KMS-11 (cell line): ENCODE results near the gene ERC2.

Experiments used
- H2AFZ ChIP-seq: fragments of 200-600 bp; sonication (generic); 2 replicates; pipeline ENCODE4 v1.6.1; 2016; ENCODE audit warnings: antibody characterized with exemption, mixed run types, low read depth
- H3K27ac ChIP-seq: fragments of 200-600 bp; sonication (generic); 2 replicates; pipeline ENCODE4 v1.6.1; 2016; ENCODE audit warnings: mild to moderate bottlenecking, mixed run types
- H3K27me3 ChIP-seq: fragments of 200-600 bp; sonication (generic); 2 replicates; pipeline ENCODE4 v1.6.1; 2017; ENCODE audit warnings: mild to moderate bottlenecking, low read depth, mixed run types, moderate library complexity; ENCODE audit not compliant: insufficient read depth
- H3K36me3 ChIP-seq: fragments of 200-600 bp; sonication (generic); 2 replicates; pipeline ENCODE4 v1.6.1; 2017; ENCODE audit warnings: mild to moderate bottlenecking, mixed run types; ENCODE audit not compliant: insufficient read depth
- H3K4me1 ChIP-seq: fragments of 200-600 bp; sonication (generic); 2 replicates; pipeline ENCODE4 v1.6.1; 2016; ENCODE audit warnings: mild to moderate bottlenecking, low read depth, mixed run types; ENCODE audit not compliant: poor library complexity, severe bottlenecking
- H3K4me2 ChIP-seq: fragments of 200-600 bp; sonication (generic); 2 replicates; pipeline ENCODE4 v1.7.0; 2016; ENCODE audit warnings: mild to moderate bottlenecking, mixed run types
- H3K4me3 ChIP-seq: fragments of 200-600 bp; sonication (generic); IDR thresholded peaks from 2 replicates; pipeline ENCODE4 v1.6.1; 2017; ENCODE audit warnings: low read depth, low read length, mixed read lengths; ENCODE audit not compliant: insufficient read depth
- H3K79me2 ChIP-seq: fragments of 200-600 bp; sonication (generic); 2 replicates; pipeline ENCODE4 v1.6.1; 2016; ENCODE audit warnings: low read depth, mixed run types; ENCODE audit not compliant: insufficient read depth
- H3K9ac ChIP-seq: fragments of 200-600 bp; sonication (generic); 2 replicates; pipeline ENCODE4 v1.6.1; 2016; ENCODE audit warnings: mild to moderate bottlenecking, mixed run types
- H4K20me1 ChIP-seq: fragments of 200-600 bp; sonication (generic); 2 replicates; pipeline ENCODE4 v1.6.1; 2016; ENCODE audit warnings: mild to moderate bottlenecking, mixed run types; ENCODE audit not compliant: insufficient read depth
- CTCF ChIP-seq: fragments of 200-600 bp; sonication (generic); conservative IDR thresholded peaks from 2 replicates; pipeline ENCODE4 v1.6.1; 2017; ENCODE audit warnings: low read depth, mild to moderate bottlenecking, antibody characterized with exemption, low read length, moderate library complexity, mixed read lengths

The ERC2 gene

GRCh38 chr3:55534876-55535275 lies 933.4 kb downstream of the ERC2 start:
- H3K27ac ChIP-seq = no peak overlapping the region
- no peak overlapping the region for H2AFZ ChIP-seq
- TF ChIP-seq CTCF = no peak
- no peaks in the 10 kb centered on the region for H3K36me3 ChIP-seq
- no peak overlapping the region for H3K9ac ChIP-seq
- no peak overlapping the region for H3K4me3 ChIP-seq
- H3K79me2 ChIP-seq = no peaks in the 10 kb centered on the region
- no peak overlapping the region for H3K4me2 ChIP-seq
- no peaks in the 10 kb centered on the region for H4K20me1 ChIP-seq
- H3K27me3 ChIP-seq = no peaks in the 10 kb centered on the region
- H3K4me1 ChIP-seq = no peaks in the 10 kb centered on the region

GRCh38 chr3:55532806-55533205 lies 935.5 kb downstream of the ERC2 start:
- no peak for TF ChIP-seq CTCF
- no peak overlapping the region for H3K4me3 ChIP-seq
- no peak overlapping the region for H2AFZ ChIP-seq
- no peaks in the 10 kb centered on the region for H3K4me1 ChIP-seq
- H4K20me1 ChIP-seq = no peaks in the 10 kb centered on the region
- no peak overlapping the region for H3K4me2 ChIP-seq
- no peaks in the 10 kb centered on the region for H3K27me3 ChIP-seq
- H3K9ac ChIP-seq = no peak overlapping the region
- no peaks in the 10 kb centered on the region for H3K79me2 ChIP-seq
- no peaks in the 10 kb centered on the region for H3K36me3 ChIP-seq
- no peak overlapping the region for H3K27ac ChIP-seq

- no peaks in the 10 kb centered on the region for H4K20me1 ChIP-seq
- no peak overlapping the region for H3K27ac ChIP-seq
- no peaks in the 10 kb centered on the region for H3K27me3 ChIP-seq
- no peaks in the 10 kb centered on the region for H3K79me2 ChIP-seq
- no peaks in the 10 kb centered on the region for H3K36me3 ChIP-seq
- H3K4me3 ChIP-seq = no peak overlapping the region
- no peaks in the 10 kb centered on the region for H3K4me1 ChIP-seq
- no peak overlapping the region for H2AFZ ChIP-seq
- H3K9ac ChIP-seq = no peak overlapping the region
- TF ChIP-seq CTCF = no peak
- no peak overlapping the region for H3K4me2 ChIP-seq
Measured at GRCh38 chr3:55531321-55531720, 936.9 kb downstream of the ERC2 start.

GRCh38 chr3:55527361-55527760 lies 940.9 kb downstream of the ERC2 start:
- Histone ChIP-seq H3K79me2 (no peaks in the 10 kb centered on the region), H3K27ac (no peak overlapping the region), H3K36me3 (no peaks in the 10 kb centered on the region), H3K9ac (no peak overlapping the region), H3K4me1 (no peaks in the 10 kb centered on the region), H4K20me1 (no peaks in the 10 kb centered on the region), H3K27me3 (no peaks in the 10 kb centered on the region), H3K4me3 (no peak overlapping the region), H2AFZ (no peak overlapping the region), H3K4me2 (no peak overlapping the region)
- TF ChIP-seq CTCF = no peak
